SKM-1 (cell line): ENCODE measurements around the gene WNK1.
"Not testable (repeated sequence)": the region's sequence is repeated elsewhere in the genome, so short reads cannot be mapped to it uniquely, and the experiment has no call there.

Source experiments
- DNase-seq: peaks from one replicate; lab custom pipeline; 2025; ENCODE audit not compliant: unreplicated experiment; lab: John Stamatoyannopoulos, UW

WNK1 gene

GRCh38 chr12:906062-906585 is 153.7 kb downstream of the WNK1 start:
- DNase-seq, result no peak

DNA sequence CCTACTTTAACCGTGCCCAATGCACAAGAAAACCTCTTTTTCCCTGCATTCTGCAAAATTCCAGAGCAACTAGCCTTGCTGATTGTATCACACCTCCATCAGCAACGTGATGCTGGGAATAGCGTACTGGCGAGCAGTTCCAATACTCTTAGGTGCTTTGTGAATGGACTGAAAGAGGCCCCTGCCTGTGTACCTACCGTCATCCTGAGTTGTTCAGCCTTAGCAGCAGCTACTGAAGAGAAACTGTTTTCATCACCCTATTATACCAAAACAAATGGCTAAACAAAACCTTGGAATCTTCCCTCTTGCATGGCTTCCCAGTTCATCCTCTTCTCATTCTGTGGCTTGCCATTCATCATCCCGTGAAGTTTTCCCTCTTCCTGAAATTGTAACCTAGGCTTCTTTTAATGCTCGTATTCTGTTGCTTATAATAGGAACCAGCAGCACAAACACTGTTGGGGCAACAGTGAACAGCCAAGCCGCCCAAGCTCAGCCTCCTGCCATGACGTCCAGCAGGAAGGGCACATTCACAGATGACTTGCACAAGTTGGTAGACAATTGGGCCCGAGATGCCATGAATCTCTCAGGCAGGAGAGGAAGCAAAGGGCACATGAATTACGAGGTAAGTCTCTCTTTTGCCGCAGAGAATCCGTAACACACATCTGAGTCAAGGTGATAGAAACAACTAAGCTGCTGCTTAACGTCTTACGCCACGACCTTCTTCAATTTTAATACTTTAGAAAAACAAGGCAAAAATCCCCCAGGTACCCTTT is 155.2 kb downstream of the WNK1 start:
- no peak for DNase-seq

DNA sequence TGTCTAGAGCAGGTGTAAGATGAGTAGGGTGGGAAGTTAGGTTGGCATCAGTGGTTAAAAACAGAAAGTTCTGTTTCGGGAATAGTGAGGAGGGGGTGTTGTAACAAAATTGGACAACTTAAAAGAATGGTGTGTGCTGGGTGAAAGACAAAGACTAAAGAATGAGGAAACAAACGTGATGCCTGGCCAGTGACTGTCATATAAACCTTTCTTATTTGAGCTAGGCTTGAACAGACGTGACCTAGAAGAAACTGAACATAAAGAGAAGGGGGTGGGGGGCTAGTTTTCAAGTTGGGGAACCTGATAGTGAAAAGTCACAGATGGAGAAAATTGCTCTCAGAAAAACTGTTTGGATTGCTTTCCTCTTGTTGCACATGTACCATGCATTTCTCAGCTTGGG is 157.5 kb downstream of the WNK1 start:
- DNase-seq, result no peak

DNA sequence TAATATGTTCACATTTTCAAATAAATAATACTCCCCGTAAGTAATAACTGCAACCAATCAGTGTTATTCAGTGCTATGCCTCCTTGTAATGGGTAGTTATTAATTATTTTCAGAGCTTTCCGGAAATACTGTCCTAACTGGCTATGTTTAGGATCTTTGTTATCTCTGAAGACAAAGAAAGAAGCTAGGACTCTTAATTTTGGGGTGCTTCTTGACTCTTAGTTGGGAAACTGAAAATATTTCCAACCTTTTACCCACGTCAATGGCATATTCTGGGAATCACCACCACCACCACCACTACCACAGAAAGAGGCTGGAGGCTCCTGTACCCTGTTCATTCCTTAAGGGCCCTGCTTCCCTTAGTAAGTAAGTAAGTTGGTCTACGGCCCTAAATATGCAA is 158.0 kb downstream of the WNK1 start:
- no peak for DNase-seq

GRCh38 chr12:911191-911826 is 158.9 kb downstream of the WNK1 start:
- DNase-seq, result no peak

GRCh38 chr12:912466-913235 is 160.3 kb downstream of the WNK1 start:
- DNase-seq, result no peak

DNA sequence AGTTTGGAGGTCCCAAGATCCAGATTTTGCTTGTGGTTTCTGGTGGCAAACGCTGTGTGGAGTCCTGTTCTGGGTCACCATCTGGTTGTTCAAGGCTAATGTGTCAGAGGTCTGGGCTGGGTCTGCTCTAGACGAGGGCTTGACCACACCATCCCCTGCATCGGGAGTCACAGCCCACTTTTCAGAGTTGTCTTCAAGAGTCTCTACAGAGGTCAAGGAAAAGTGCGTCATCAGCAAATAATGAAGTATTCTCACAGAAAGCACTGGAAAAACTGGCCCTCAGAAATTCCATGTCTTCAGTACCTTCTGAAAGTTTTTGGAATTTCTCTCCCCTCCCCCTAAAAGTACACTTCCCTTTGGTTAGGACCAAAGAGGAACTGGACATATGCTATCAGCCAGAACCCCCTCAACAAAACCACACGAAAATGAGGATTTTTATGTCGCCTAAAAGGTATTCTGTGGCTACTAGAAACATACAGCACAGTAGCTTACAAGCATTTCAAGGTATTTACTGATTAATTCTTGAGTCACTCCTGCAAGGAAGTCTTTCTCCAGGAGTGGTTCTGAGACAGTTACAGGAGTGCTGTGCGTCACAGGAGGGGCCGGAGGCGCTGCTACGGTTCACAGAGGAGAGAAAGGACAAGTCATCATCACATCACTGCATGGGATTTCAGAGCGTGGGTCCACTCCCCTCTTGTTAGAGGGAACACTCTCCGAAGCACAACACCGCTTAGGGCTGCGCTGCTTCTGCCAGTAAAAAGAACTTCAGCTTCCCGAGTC is 161.7 kb downstream of the WNK1 start:
- DNase-seq, result no peak

DNA sequence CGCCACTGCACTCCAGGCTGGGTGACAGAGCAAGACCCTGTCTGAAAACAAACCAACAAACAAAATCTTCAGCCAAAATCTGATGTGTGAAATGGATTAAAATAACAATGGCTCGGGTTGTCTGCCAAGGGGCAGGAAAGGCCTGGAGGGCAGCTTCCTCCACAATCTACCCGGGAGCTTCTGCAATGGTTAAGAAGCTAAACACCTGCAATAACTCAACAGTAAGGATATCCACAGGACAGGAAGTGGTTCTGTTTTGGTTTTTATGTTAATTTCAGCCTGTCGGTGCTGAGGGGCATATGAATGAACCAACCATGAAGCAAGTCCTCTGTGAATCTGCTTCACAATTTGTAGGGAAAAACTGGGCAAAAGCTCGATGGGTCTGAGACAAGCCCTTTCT is 162.7 kb downstream of the WNK1 start:
- no peak for DNase-seq

DNA sequence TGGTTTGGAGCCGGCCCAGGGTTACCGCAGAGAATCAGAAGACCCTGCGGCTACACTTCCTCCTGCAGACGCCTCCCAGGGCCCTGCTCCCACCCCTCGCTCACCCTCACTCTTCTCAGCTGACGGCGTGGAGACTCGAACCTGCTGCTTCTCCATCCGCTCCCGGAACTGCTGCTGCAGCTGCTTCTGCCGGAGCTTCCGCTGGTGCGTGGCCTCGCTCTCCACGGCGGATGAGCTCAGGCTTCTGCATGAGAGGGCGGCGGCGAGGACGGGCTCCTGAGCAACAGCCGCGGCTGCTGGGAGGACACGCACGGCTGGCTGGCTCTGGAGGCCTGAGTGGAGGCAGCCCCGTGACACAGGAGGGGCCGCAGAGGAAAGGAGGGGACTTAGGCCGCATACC is 163.9 kb downstream of the WNK1 start:
- no peak for DNase-seq

DNA sequence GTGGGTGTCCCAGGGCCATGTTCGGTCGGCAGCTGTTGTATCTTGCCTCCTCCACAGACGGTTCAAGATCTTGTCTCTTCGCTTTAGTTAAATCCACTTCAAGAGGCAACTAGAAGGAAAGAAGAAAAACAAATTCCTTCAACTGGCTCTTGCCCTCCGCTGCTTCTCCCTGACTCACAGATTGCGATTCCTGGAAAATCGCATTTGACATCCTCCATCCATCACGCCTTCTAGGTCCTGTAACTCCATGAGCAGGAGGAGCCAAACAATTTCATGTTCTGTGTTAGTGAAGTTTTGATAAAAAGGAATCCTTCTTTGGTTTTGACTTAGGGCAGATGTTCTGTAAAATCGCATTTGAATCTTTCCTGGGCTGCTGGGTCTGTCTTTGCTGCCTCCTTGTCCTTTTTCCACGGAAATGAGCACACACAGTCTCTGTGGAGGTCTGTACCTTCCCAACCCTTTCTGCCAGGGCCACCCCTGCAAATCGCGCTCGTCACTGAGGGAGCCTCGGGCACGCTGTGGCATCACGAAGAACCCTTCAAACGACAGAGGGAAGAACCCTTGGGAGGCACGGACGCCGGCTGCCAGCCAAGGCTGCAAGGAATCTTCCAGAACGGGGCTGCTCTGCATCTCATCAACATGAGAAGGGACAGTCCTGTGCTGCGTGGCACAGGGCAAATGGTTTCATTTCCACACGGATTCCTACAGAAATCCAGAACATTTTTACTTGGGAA is 164.5 kb downstream of the WNK1 start:
- DNase-seq, result no peak

DNA sequence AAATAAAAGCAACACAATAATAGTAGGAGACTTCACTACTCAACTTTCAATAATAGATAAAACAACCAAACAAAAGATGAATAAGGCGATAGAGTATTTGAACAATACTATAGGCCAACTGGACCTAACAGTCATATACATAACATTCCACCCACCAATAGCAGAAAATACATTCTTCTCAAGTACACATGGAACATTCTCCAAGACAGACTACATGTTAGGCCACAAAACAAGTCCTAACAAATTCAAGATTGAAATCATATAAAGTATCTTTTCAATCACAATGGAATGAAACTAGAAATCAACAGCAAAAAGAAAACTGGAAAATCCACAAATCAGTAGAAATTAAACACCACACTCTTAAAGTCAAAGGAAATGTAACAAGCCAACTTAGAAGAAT is 168.3 kb downstream of the WNK1 start:
- DNase-seq, result no peak

GRCh38 chr12:922285-922684 is 169.9 kb downstream of the WNK1 start:
- no peak for DNase-seq

- no peak for DNase-seq
Observed at GRCh38 chr12:926641-927040, 174.3 kb downstream of the WNK1 start.

GRCh38 chr12:931060-931459 is 178.7 kb downstream of the WNK1 start:
- no peak for DNase-seq

DNA sequence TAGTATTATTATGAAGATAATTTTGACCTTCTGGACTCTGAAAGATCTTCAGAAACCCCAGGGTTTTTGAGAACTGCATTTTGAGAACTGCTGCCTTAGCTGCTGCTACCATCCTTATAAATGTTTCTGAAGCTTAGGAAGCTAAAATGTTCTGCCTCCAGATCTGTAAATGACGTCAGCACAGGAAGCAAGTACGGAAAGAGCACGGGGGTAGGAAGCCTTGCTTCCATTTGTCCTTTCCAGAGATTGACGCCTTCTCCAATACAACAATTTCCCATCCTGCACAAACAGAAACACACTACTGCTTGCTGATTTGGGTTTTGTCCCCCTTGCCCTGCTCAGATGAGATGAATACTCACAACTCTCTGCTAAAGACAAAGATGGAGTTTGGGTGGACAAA is 179.2 kb downstream of the WNK1 start:
- DNase-seq, result no peak

DNA sequence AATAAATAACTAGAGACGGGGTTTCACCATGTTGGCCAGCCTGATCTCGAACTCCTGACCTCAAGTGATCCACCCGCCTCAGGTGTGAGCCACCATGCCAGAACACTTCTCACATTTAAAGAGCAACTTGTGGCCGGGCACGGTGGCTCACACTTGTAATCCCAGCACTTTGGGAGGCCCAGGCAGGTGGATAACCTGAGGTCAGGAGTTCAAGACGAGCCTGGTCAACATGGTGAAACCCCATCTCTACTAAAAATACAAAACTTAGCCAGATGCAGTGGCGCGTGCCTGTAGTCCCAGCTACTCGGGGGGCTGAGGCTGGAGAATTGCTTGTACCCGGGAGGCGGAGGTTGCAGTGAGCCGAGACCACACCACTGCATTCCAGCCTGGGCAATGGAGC is 183.5 kb downstream of the WNK1 start:
- DNase-seq, result not testable (repeated sequence)

DNA sequence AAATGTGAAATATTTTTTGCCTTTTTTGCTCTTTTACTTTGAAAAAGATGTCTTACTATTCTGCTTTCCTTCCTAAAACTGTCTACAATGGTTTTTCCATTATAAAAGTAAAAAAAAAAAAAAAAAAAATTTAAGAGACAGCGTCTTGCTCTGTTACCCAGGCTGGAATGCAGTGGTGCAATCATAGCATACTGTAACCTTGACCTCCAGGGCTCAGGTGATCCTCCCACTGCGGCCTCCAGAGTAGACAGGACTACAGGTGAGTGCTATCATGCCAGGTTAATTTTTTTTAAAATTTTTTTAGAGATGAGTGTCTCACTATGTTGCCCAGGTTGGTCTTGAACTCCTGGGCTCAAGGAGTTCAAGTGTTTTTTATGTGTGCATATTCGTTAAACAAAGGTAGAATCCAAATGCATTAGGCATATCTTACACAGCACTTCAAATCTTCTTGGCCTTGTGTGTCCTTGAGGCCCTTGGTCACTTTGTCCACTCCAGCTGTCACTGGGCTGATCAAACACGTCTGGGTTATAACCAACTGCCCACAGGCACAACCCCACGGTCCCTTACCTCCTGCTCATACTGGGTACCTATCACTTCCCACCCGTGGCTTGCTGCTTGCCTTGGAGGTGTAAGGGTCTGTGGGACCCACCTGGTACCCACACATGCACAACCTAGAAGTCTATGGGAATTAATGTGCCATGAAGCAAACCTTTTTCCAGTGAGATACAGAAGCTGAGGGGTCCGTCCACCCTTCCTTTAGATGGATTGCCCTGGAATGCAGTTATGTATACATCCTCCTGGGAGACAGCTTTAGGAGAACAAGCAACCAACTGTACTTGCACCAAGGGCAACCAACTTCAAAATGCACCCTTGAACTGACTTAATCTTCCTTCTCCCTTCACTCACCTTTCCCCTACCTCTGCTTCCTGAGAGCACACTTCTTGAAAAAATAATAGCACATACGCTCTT is 184.3 kb downstream of the WNK1 start:
- DNase-seq, result no peak

DNA sequence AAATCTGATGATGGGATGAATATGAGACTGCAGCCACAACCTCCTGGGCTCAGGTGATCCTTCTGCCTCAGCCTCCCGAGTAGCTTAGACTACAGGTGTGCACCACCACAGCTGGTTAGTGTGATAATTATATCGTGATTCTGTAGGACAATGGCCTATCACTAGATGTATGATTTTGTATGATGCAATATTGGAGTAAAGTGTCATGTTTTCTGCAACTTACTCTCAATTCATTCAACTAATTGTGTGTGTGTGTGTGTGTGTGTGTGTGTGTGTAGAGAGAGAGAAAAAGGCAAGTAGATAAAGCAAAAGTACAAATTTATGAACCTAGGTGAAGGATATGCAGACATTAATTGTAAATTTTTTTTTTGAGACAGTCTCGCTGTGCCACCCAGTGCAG is 186.4 kb downstream of the WNK1 start:
- DNase-seq, result no peak

- no peak for DNase-seq
Observed at GRCh38 chr12:943051-943450, 190.7 kb downstream of the WNK1 start.
